SH-SY5Y (cell line): Measurements from ENCODE around the gene ELK4.

ENCODE experiments used
- GATA2 ChIP-seq: IDR thresholded peaks from 2 replicates; pipeline ENCODE4 v1.6.1; 2011; ENCODE audit warnings: mild to moderate bottlenecking, low read depth, low read length
- GATA3 ChIP-seq: IDR thresholded peaks from 2 replicates; pipeline ENCODE4 v1.6.1; 2011; ENCODE audit warnings: low read depth, mild to moderate bottlenecking, low read length, moderate library complexity

Gene ELK4

DNA sequence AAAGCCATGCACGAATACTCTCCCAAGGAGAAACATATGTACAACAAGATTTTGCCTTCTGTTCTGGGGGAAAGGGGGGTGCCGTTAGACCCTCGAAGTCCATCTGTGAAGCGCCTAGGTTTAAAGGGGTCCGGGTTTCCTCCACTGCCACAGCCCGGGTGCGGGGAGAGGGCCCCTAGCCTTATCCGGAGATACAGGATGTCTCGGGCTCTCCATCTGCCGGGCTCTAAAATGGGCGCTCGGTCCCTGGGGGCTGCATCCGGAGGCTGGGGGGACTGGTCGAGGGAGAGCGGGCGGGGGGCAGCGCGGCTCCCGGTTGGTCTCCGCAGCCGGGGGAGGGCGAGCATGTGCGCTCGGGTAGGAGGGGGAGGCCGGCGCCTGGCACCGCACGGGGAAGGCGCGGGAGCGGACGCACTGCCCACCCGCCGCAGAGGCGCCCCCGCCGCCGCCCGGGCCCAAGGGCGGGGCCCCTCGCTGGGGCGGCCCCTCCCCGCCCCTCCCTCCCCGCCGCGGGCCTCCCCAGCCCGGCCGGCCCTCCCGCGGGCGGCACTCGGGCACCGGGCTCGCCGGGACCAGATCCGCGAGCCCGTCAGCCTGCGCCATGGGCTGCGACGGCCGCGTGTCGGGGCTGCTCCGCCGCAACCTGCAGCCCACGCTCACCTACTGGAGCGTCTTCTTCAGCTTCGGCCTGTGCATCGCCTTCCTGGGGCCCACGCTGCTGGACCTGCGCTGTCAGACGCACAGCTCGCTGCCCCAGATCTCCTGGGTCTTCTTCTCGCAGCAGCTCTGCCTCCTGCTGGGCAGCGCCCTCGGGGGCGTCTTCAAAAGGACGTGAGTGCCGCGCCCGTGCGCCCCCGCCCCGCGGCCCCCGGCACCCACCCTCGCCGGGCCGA, 63.1 kb downstream of the ELK4 start:
- no peak for TF ChIP-seq GATA2
- no peak for TF ChIP-seq GATA3

DNA sequence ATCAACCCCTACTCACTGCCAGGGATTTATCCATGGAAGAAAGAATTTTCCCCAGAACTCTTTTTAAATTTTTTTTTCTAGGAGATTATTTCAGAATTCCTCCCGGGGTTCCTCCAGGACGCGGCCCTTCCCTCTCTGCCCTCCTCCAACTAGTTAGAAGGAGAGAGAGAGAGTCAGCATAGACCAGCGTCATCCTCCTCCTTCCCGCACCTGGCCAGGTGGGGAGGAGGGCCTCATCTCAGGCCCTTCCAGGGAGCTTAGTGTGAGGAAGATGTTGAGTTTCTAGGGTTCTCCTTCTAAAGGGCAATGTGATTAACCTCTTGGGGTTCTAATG, 63.7 kb downstream of the ELK4 start:
- TF ChIP-seq GATA2 (no peak), GATA3 (no peak)

DNA sequence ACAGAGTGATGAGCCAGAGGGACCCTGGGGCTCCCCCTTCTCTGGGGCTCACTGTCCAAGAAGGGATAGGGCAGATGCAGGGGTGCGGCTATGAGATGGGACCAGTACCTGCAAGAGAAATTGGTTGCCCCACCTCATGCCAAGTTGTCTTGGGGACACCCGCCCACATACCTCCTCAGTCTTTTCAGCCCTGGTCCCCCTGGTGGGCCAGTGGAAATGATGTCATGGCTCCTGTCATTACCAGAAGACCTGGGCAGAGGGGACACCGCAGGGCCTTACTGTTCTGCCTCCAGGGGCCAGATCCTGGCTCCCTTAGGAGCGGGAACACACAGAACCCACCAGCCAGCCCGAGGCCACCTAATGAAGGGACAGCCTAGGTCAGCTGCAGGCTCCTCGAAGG, 64.1 kb downstream of the ELK4 start:
- TF ChIP-seq GATA2: no peak

DNA sequence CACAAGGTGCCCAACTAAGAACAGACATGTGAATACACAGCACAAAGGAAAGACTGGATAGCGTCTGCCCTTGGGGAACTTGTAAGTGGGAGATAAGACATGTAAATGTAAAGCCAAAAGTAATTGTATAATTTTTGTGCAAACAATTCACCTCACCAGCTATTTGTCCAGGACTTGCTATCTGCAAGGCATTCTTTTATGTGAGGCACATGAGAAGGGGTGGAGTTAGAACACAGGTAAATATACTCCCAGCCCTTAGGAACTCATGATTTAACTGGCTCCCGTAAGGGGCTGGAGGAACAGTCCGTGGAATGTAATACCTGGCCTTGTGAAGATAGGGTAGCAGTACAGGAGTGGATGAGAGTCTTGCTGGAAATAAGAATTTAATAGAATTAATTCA, 66.0 kb downstream of the ELK4 start:
- no peak for TF ChIP-seq GATA3
- no peak for TF ChIP-seq GATA2

DNA sequence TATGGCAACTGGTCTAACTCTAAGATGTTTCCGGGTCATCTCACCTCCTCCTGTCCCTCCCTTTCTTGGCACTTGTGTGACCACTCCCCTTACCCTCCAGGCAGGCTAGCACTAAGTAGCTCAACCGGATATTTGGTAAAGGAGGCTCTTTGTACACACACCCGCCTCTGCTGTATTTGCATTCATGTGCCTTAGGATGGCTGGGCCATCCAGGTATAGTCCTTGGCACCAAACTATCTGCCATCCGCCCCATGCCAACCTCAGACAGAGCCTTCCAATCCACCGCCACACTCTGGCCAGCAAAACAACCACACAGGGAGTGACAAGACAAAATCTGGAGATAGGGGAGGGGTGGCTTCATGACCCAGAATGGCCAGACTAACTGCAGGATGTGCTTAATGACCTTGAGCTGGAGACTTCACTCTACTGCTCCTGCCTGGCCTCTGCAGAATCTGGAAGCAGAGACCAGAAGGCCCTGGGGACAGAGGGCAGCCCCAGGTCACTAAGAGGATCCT, 67.8 kb downstream of the ELK4 start:
- TF ChIP-seq GATA3: no peak
- no peak for TF ChIP-seq GATA2

DNA sequence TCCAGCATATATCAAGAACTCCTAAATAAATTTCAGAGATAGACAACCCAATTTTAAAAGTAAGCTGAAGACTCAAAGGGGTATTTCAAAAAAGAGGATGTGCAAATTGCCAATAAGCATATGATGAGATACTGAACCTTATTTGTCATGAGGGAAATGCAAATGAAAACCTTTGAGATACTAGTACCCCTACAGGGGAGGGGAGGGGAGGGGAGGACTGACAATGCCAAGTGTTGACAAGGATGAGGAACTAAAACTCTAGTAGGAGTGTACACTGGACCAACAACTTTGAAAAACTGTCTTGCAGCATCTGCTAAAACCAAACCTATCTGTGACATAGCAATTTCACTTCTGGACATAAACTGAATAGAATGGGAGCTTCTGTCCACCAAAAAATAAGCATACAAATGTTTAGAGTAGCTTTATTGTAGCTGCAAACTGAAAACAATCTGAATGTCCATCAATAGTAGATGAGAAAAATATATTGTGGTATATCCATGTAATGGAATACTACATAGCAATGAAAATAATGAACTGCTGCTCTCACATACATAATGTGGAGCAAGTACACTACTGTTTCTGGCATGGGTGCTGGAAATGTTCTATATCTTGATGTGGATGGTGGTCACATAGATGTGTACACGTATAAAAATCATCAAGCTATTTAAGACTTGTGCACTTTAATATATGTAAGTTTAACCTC, 70.2 kb downstream of the ELK4 start:
- TF ChIP-seq GATA2 (no peak), GATA3 (no peak)
